ENCODE measurements around the gene BMP3.

The BMP3 gene

GRCh38 chr4:81085291-81085690 is 54.8 kb downstream of the BMP3 start:
- Mint-ChIP-seq H3K4me3 (no peak overlapping the region), H3K9me3 (peaks cover 17% of the 10 kb centered on the region), H3K36me3 (ENCODE audit: low read depth) (peaks cover 8% of the 10 kb centered on the region), H3K27me3 (ENCODE audit: low read depth) (no peaks in the 10 kb centered on the region), H3K4me1 (peaks cover 10% of the 10 kb centered on the region), H3K27ac (no peak overlapping the region)
- no peak for TF ChIP-seq CTCF (IDR thresholded peaks at IDR 0.05; ENCODE audit: unreplicated experiment in 3 of 3)

- H3K9me3 Mint-ChIP-seq: peaks cover 12% of the 10 kb centered on the region
- no peak for TF ChIP-seq CTCF (IDR thresholded peaks at IDR 0.05; ENCODE audit: unreplicated experiment in 3 of 3)
- H3K27ac Mint-ChIP-seq: no peak overlapping the region
- no peaks in the 10 kb centered on the region for H3K27me3 Mint-ChIP-seq (ENCODE audit: low read depth)
- peaks cover 3% of the 10 kb centered on the region for H3K36me3 Mint-ChIP-seq (ENCODE audit: low read depth)
- no peak overlapping the region for H3K4me3 Mint-ChIP-seq
- peaks cover 10% of the 10 kb centered on the region for H3K4me1 Mint-ChIP-seq
Observed at GRCh38 chr4:81085979-81086378, 55.5 kb downstream of the BMP3 start.

GRCh38 chr4:81093720-81094401 is 63.4 kb downstream of the BMP3 start:
- no peak for TF ChIP-seq CTCF (IDR thresholded peaks at IDR 0.05; ENCODE audit: unreplicated experiment in 3 of 3)
- H3K4me1 Mint-ChIP-seq: no peaks in the 10 kb centered on the region
- peaks cover 9% of the 10 kb centered on the region for H3K36me3 Mint-ChIP-seq (ENCODE audit: low read depth)
- no peaks in the 10 kb centered on the region for H3K27me3 Mint-ChIP-seq (ENCODE audit: low read depth)
- no peak overlapping the region for H3K27ac Mint-ChIP-seq
- H3K4me3 Mint-ChIP-seq: no peak overlapping the region
- H3K9me3 Mint-ChIP-seq: peaks cover 8% of the 10 kb centered on the region

- no peaks in the 10 kb centered on the region for H3K4me1 Mint-ChIP-seq
Observed at GRCh38 chr4:81095389-81095788, 64.9 kb downstream of the BMP3 start.

GRCh38 chr4:81096566-81096965 is 66.1 kb downstream of the BMP3 start:
- Mint-ChIP-seq H3K27ac (no peak overlapping the region), H3K27me3 (ENCODE audit: low read depth) (no peaks in the 10 kb centered on the region), H3K4me3 (no peak overlapping the region), H3K36me3 (ENCODE audit: low read depth) (peaks cover 9% of the 10 kb centered on the region), H3K9me3 (peaks cover 8% of the 10 kb centered on the region), H3K4me1 (no peaks in the 10 kb centered on the region)
- TF ChIP-seq CTCF (IDR thresholded peaks at IDR 0.05; ENCODE audit: unreplicated experiment in 3 of 3): no peak

More at GRCh38 chr4:81095389-81095788, 64.9 kb downstream of the BMP3 start:
- H3K27ac Mint-ChIP-seq: no peak overlapping the region
- H3K36me3 Mint-ChIP-seq (ENCODE audit: low read depth): peaks cover 9% of the 10 kb centered on the region
- no peak for TF ChIP-seq CTCF (IDR thresholded peaks at IDR 0.05; ENCODE audit: unreplicated experiment in 3 of 3)
- H3K9me3 Mint-ChIP-seq: peaks cover 8% of the 10 kb centered on the region
- no peak overlapping the region for H3K4me3 Mint-ChIP-seq
- H3K27me3 Mint-ChIP-seq (ENCODE audit: low read depth): no peaks in the 10 kb centered on the region

- Mint-ChIP-seq H3K36me3 (ENCODE audit: low read depth) (peaks cover 9% of the 10 kb centered on the region), H3K27ac (no peak overlapping the region), H3K9me3 (peaks cover 8% of the 10 kb centered on the region), H3K27me3 (ENCODE audit: low read depth) (no peaks in the 10 kb centered on the region), H3K4me3 (no peak overlapping the region), H3K4me1 (no peaks in the 10 kb centered on the region)
- no peak for TF ChIP-seq CTCF (IDR thresholded peaks at IDR 0.05; ENCODE audit: unreplicated experiment in 3 of 3)
Observed at GRCh38 chr4:81102107-81102506, 71.6 kb downstream of the BMP3 start.

Measured in nephron (organoid).